ENCODE measurements around the gene NLRC4. TPM values are rescaled to one million over a fixed set of nuclear protein-coding genes. Genes with fewer than 3 reads are reported as not detected.

The NLRC4 gene
- total RNA-seq, 4 donors from 2014 or later, result 0.21 to 3.6 (median 2.4) TPM

DNA sequence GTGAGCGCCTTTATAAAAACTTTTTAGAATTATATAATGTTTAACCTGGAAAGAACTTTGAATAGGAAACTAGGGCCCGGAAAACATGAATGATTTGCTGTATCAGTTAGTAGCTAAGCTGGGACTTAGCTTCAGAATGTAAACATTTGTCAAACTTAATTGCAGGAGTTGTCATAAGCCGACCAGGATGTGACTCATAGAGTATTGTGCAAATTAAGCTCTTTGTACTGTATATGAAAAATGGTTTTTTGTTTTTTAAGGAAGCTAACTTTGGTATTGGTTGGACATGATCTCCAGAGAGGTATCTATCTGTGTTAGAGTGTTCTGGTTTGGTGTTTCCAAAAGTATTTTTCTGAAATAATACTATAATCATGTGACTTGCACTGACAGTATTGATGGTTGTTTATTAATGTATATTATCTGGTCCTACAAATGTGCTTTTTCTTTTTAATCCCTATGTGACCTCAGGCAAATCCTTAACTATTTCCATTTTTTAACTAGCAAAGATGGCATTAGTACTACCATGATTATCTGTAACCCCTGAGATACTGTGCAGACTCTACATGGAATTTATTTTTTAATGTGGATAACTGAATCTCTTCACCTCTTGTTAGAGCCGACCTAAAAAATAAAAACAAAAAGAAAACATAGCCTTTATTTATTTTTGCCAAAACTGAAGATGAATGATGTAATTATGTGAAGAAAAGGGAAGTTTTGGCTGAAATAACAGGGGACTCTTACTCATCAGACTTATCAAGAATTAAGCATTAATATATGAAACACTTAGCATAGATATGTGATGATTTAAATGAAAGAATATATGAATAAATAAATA is 24.7 kb upstream of the NLRC4 start:
- 51 to 57% methylated on average over 4 of the region's 4 CpGs for WGBS, 2 donors
- Histone ChIP-seq H3K36me3 (peaks cover 0 to 27% (median 0%) of the 10 kb centered on the region in 3 donors), H3K4me3 (no peak overlapping the region), H3K9me3 (no peaks in the 10 kb centered on the region), H3K4me1 (peaks cover 0 to 45% (median 3%) of the 10 kb centered on the region in 4 donors), H3K27me3 (no peaks in the 10 kb centered on the region), H3K27ac (peak overlapping the region in 1 of 4 donors; percentile 47)
- TF ChIP-seq, protein P1, sequence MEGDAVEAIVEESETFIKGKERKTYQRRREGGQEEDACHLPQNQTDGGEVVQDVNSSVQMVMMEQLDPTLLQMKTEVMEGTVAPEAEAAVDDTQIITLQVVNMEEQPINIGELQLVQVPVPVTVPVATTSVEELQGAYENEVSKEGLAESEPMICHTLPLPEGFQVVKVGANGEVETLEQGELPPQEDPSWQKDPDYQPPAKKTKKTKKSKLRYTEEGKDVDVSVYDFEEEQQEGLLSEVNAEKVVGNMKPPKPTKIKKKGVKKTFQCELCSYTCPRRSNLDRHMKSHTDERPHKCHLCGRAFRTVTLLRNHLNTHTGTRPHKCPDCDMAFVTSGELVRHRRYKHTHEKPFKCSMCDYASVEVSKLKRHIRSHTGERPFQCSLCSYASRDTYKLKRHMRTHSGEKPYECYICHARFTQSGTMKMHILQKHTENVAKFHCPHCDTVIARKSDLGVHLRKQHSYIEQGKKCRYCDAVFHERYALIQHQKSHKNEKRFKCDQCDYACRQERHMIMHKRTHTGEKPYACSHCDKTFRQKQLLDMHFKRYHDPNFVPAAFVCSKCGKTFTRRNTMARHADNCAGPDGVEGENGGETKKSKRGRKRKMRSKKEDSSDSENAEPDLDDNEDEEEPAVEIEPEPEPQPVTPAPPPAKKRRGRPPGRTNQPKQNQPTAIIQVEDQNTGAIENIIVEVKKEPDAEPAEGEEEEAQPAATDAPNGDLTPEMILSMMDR (IDR thresholded peaks at IDR 0.05), result no peak
- TF ChIP-seq POLR2A (IDR thresholded peaks at IDR 0.05) (no peak), EP300 (IDR thresholded peaks at IDR 0.05) (no peak)
- DNase-seq (ENCODE audit: low spot score in 2 of 2), result no peak

DNA sequence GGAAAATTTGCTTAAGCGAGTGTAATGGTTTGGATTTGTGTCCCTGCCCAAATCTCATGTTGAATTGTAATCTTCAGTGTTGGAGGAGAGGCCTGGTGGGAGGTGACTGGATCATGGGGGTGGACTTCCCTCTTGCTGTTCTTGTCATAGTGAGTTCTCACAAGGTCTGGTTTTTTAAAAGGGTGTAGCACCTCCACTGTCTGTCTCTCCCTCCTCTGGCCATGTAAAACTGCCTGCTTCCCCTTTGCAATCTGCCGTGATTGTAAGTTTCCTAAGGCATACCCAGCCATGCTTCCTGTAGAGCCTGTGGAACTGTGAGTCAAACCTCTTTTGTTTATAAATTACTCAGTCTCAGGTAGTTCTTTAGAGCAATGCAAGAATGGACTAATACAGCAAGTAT is 19.6 kb upstream of the NLRC4 start:
- H3K9me3 ChIP-seq, result no peaks in the 10 kb centered on the region
- H3K4me3 ChIP-seq, result no peak overlapping the region
- H3K27me3 ChIP-seq, result no peaks in the 10 kb centered on the region
- DNase-seq (ENCODE audit: low spot score in 2 of 2), result no peak
- H3K27ac ChIP-seq, result no peak overlapping the region
- TF ChIP-seq POLR2A (IDR thresholded peaks at IDR 0.05), result no peak
- TF ChIP-seq EP300 (IDR thresholded peaks at IDR 0.05), result no peak
- TF ChIP-seq, protein P1 (IDR thresholded peaks at IDR 0.05), result no peak
- peaks cover 0 to 64% (median 5%) of the 10 kb centered on the region in 4 donors for H3K4me1 ChIP-seq
- peaks cover 0 to 36% (median 0%) of the 10 kb centered on the region in 3 donors for H3K36me3 ChIP-seq
- WGBS, 2 donors, result 81 to 89% methylated on average over 2 of the region's 2 CpGs

DNA sequence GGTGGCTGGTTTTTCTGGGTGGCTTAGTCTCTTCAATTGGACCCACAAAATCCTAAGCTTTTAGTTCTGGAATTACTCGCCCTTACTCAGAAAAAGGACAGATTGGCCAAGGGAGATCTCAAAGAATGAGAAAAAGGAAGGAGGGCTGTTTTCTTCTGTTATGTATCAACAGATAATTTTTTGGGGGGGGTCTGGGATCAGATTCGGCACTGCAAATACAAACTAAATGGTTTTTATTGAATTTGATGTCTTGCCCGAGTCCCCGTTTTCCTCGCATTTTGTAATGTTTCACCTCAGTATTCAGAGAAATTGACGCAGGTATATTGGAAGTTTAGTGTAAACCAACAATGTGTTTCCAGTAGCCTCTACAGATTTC is 13.8 kb upstream of the NLRC4 start:
- peak overlapping the region; percentile 62 to 92 (median 90) for H3K27ac ChIP-seq

DNA sequence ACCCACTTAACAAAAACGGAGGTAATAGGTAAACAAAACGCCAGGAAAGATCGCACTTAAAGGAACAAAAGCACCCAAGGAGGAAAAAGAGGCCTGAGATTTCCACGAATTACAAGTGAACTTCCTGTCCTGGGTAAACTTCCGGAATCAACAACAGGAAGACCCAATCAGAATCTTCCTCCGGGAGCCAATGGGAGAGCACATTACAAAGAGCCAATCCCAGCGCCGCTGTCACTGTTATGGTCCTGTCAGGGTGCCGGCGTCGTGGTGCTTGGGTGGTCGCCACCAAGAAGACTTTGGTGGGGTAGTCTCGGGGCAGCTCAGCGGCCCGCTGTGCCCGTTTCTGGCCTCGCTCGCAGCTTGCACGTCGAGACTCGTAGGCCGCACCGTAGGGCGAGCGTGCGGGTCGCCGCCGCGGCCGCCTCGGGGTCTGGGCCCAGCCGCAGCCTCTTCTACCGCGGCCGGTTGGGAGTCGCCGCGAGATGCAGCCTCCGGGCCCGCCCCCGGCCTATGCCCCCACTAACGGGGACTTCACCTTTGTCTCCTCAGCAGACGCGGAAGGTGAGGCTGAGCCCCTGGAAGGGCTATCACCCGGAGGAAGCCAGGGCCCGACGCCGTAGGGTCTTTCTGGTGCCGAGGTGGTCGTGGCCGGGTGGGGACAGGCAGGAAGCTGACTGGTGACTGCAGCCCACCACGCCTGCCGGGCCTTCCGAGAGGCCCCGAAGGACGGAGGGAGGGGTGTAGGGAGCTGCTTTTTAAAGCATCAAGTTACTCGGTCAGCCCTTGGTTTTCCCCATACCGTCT is 13.2 kb upstream of the NLRC4 start, which contains the start of gene YIPF4:
Gene YIPF4, plus strand, starts transcription at position 231 of the 804 bp plus-strand sequence. Its CDS starts 252 bp downstream, at position 483.
- Histone ChIP-seq H3K4me1 (peaks cover 0 to 36% (median 5%) of the 10 kb centered on the region in 4 donors), H3K27ac (peak within 1 kb of the TSS; percentile 62 to 92 (median 90)), H3K4me3 (peak within 1 kb of the TSS; percentile 63 to 93 (median 90)), H3K9me3 (no peaks in the 10 kb centered on the region), H3K27me3 (peaks cover 0 to 4% of the 10 kb centered on the region in 2 donors), H3K36me3 (peaks cover 0 to 26% (median 0%) of the 10 kb centered on the region in 3 donors)
- 1 to 2% methylated on average over 23 to 37 of the region's 59 CpGs for WGBS, 2 donors
- peak; percentile 86 to 98 for DNase-seq (ENCODE audit: low spot score in 2 of 2)
- TF ChIP-seq, protein P1 (IDR thresholded peaks at IDR 0.05), result no peak
- TF ChIP-seq EP300 (IDR thresholded peaks at IDR 0.05), result peak; percentile 54 to 81
- TF ChIP-seq POLR2A (IDR thresholded peaks at IDR 0.05), result peak in 1 of 2 donors; percentile 55

More for the DNA sequence above, 13.8 kb upstream of the NLRC4 start:
- Histone ChIP-seq H3K4me1 (peaks cover 0 to 37% (median 7%) of the 10 kb centered on the region in 4 donors), H3K36me3 (peaks cover 0 to 32% (median 0%) of the 10 kb centered on the region in 3 donors), H3K27me3 (peaks cover 0 to 3% of the 10 kb centered on the region in 2 donors), H3K9me3 (no peaks in the 10 kb centered on the region), H3K4me3 (peak overlapping the region; percentile 63 to 93 (median 90))
- TF ChIP-seq POLR2A (IDR thresholded peaks at IDR 0.05) (no peak), EP300 (IDR thresholded peaks at IDR 0.05) (no peak)
- TF ChIP-seq, protein P1 (IDR thresholded peaks at IDR 0.05), result no peak
- WGBS, 2 donors, result 13 to 23% methylated on average over 6 of the region's 6 CpGs
- DNase-seq (ENCODE audit: low spot score in 2 of 2), result no peak
